ENCODE measurements around the gene PIGK. TPM values are rescaled to one million over a fixed set of nuclear protein-coding genes. Genes with fewer than 3 reads are reported as not detected.

Gene PIGK
- total RNA-seq (10 to 100 TPM; 28.2 to 30.8 TPM), polyA plus RNA-seq (ENCODE audit: insufficient read length in 6 of 6) (10 to 100 TPM; 24.7 to 38.1 (median 32.8) TPM)
- long read RNA-seq, donor 1, full-length matches to known transcripts = 20 of 27 reads
- long read RNA-seq, donor 1, partial matches to known transcripts = 7 of 27 reads
- long read RNA-seq, donor 1, other reads (novel, unspliced or antisense) = 0 of 27 reads
- long read RNA-seq, donor 2, full-length matches to known transcripts = 9 of 3,401 reads
- long read RNA-seq, donor 2, partial matches to known transcripts = 3,392 of 3,401 reads
- long read RNA-seq, donor 2, other reads (novel, unspliced or antisense) = 0 of 3,401 reads
- long read RNA-seq, donor 3, full-length matches to known transcripts = 9 of 9 reads
- long read RNA-seq, donor 3, partial matches to known transcripts = 0 of 9 reads
- long read RNA-seq, donor 3, other reads (novel, unspliced or antisense) = 0 of 9 reads
- long read RNA-seq, donor 4, full-length matches to known transcripts = 11 of 13 reads
- long read RNA-seq, donor 4, partial matches to known transcripts = 0 of 13 reads
- long read RNA-seq, donor 4, other reads (novel, unspliced or antisense) = 2 of 13 reads
- long read RNA-seq, donor 5, full-length matches to known transcripts = 6 of 2,573 reads
- long read RNA-seq, donor 5, partial matches to known transcripts = 2,567 of 2,573 reads
- long read RNA-seq, donor 5, other reads (novel, unspliced or antisense) = 0 of 2,573 reads
- long read RNA-seq, donor 6, full-length matches to known transcripts = 10 of 10 reads
- long read RNA-seq, donor 6, partial matches to known transcripts = 0 of 10 reads
- long read RNA-seq, donor 6, other reads (novel, unspliced or antisense) = 0 of 10 reads
- long read RNA-seq, donor 7, full-length matches to known transcripts = 6 of 2,482 reads
- long read RNA-seq, donor 7, partial matches to known transcripts = 2,476 of 2,482 reads
- long read RNA-seq, donor 7, other reads (novel, unspliced or antisense) = 0 of 2,482 reads
- long read RNA-seq, donor 8, full-length matches to known transcripts = 7 of 1,798 reads
- long read RNA-seq, donor 8, partial matches to known transcripts = 1,786 of 1,798 reads
- long read RNA-seq, donor 8, other reads (novel, unspliced or antisense) = 5 of 1,798 reads
- long read RNA-seq, donor 9 = 0 reads
- long read RNA-seq, donor 10, partial matches to known transcripts = 1 of 2 reads
- long read RNA-seq, donor 10, other reads (novel, unspliced or antisense) = 1 of 2 reads
- long read RNA-seq, donor 11, full-length matches to known transcripts = 6 of 6 reads
- long read RNA-seq, donor 11, partial matches to known transcripts = 0 of 6 reads
- long read RNA-seq, donor 11, other reads (novel, unspliced or antisense) = 0 of 6 reads
- long read RNA-seq, donor 12, full-length matches to known transcripts = 10 of 10 reads
- long read RNA-seq, donor 12, partial matches to known transcripts = 0 of 10 reads
- long read RNA-seq, donor 12, other reads (novel, unspliced or antisense) = 0 of 10 reads

DNA sequence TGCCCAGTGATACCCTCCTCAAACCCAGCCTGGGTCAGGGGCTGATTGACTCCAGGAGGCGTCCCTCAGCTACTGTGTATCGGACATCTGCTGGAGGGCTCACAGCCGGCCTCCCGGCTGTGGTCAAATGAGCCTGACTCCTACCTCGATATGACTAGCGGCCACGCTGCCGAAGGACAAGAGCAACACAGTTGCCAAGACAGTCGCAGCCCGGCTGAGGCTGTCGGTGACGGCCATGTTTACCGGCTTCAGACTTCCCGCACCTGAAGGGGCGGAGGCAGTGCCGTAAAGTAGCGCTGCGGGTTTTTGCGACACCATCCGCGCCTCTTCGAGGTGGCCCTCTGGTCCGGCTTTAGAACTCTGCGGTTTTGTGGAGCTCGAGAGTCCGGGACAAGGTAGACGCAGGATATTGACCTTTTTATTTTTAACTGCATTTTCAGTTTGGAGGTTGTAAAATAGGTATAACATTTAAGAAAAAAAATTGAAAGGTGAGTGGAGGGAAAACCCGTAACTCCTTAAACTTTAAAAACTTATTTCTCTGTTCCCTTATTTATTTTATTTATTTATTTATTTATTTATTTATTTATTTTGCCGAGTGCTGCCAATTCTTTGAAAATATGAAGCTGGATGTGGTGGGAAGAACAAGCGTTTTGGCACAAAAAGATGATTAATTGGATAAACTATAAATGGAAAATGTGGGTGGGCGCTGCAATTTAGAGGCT lies at the start of gene PIGK:
PIGK (minus strand) TSS at position 265 of the 722 bp plus-strand sequence; CDS start at position 237, 28 bp downstream.
- DNase-seq (peak; percentile 80 to 96 (median 90)), ATAC-seq (peak; percentile 100)
- H3K9me3 ChIP-seq = no peaks in the 10 kb centered on the region
- no peaks in the 10 kb centered on the region for H3K27me3 ChIP-seq
- peaks cover 9 to 13% of the 10 kb centered on the region in 2 donors for H3K4me1 ChIP-seq
- H3K4me3 ChIP-seq = peak within 1 kb of the TSS; percentile 46 to 65
- no peak for TF ChIP-seq CTCF (IDR thresholded peaks at IDR 0.05)
- intact Hi-C loops (cut with DNase I) = no loop called here
- no peaks in the 10 kb centered on the region for H3K36me3 ChIP-seq
- H3K27ac ChIP-seq = peak within 1 kb of the TSS; percentile 69 to 80

DNA sequence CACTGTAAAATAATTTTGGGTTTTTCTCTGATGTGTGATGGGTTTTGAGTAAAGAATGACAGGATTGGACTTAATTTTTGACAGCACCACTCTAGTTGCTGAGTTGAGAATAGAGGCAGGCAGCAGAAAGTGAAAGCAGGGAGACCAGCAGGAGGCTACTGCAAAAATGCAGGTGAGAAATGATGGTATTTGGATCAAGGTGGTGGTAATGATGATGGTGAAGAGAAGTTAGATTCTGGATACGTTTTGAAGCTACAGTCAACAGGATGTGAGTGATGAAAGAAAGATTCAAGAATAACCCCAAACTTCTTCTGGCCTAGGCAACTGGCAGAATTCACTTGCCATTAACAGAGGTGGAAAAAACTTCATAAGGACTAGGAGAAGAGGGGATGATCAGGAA lies 47.8 kb upstream of the PIGK start:
- Histone ChIP-seq H3K27me3 (no peaks in the 10 kb centered on the region), H3K27ac (no peak overlapping the region), H3K9me3 (no peaks in the 10 kb centered on the region), H3K36me3 (no peaks in the 10 kb centered on the region), H3K4me3 (no peak overlapping the region), H3K4me1 (no peaks in the 10 kb centered on the region)
- DNase-seq (no peak), ATAC-seq (no peak)
- intact Hi-C loops (cut with DNase I) = no loop called here
- TF ChIP-seq CTCF (IDR thresholded peaks at IDR 0.05) = no peak

- Histone ChIP-seq H3K9me3 (no peaks in the 10 kb centered on the region), H3K4me3 (no peak overlapping the region), H3K36me3 (no peaks in the 10 kb centered on the region), H3K4me1 (no peaks in the 10 kb centered on the region), H3K27ac (no peak overlapping the region), H3K27me3 (no peaks in the 10 kb centered on the region)
- DNase-seq = no peak
- TF ChIP-seq CTCF (IDR thresholded peaks at IDR 0.05) = no peak
- no peak for ATAC-seq
- intact Hi-C loops (cut with DNase I) = no loop called here
These were observed 46.0 kb upstream of the PIGK start for GRCh38 chr1:77265180-77265579.

- intact Hi-C loops (cut with DNase I) = no loop called here
- DNase-seq (no peak), ATAC-seq (no peak)
- Histone ChIP-seq H3K4me1 (no peaks in the 10 kb centered on the region), H3K36me3 (no peaks in the 10 kb centered on the region), H3K9me3 (no peaks in the 10 kb centered on the region), H3K4me3 (no peak overlapping the region), H3K27me3 (no peaks in the 10 kb centered on the region), H3K27ac (no peak overlapping the region)
- no peak for TF ChIP-seq CTCF (IDR thresholded peaks at IDR 0.05)
These were observed 44.5 kb upstream of the PIGK start for GRCh38 chr1:77263708-77264107.

Measured in left lung (tissue), 14 donors.